HG03060 (cell line): ENCODE results near the gene NFU1.
"Not testable (repeated sequence)": the region's sequence is repeated elsewhere in the genome, so short reads cannot be mapped to it uniquely, and the experiment has no call there.

ENCODE experiments used
- ATAC-seq: cut with Tn5 transposase; IDR thresholded peaks from one replicate; pipeline ENCODE4 v1.9.1; 2021; ENCODE audit warnings: low read depth, moderate number of reproducible peaks; ENCODE audit not compliant: unreplicated experiment

NFU1 gene

DNA sequence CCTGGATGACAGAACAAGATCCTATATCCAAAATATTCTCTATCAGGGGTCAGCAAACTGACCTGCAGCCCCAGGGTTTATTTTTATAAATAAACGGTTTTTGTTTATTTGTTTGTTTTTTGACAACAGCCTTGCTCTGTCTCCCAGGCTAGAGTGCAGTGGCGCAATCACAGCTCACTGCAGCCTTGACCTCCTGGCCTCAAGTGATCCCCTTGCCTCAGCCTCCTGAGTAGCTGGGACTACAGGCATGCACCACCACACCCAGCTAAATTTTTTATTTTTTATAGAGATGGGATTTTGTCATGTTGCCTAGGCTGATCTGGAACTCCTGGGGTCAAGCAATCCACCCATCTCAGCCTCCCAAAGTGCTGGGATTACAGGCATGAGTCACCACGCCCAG, 82.3 kb downstream of the NFU1 start:
- ATAC-seq, result not testable (repeated sequence)

- no peak for ATAC-seq
These were observed 83.9 kb downstream of the NFU1 start for GRCh38 chr2:69353360-69353759.

- ATAC-seq, result no peak
These were observed 88.5 kb downstream of the NFU1 start for GRCh38 chr2:69348781-69349180.
